Thoracic aorta (tissue), 2 donors: Measurements from ENCODE around the gene JMJD7. TPM values are rescaled to one million over a fixed set of nuclear protein-coding genes. Genes with fewer than 3 reads are reported as not detected.

Source experiments
- ATAC-seq: fragments of 150-250 bp; one replicate; pipeline ENCODE4 v1.8.0; 2017; ENCODE audit warnings: low read depth; ENCODE audit not compliant: insufficient number of reproducible peaks, low FRiP score
- DNase-seq: peaks from one replicate; pipeline ENCODE4 v3.0.0-alpha.2; 2020; ENCODE audit warnings: low spot score
- H3K27ac ChIP-seq, 2 donors: fragments of 200-600 bp; sonication (generic); 1 replicate in 1 of 2; 2 replicates in 1 of 2; pipeline ENCODE4 v1.5.1; 2016; ENCODE audit warnings: mild to moderate bottlenecking in 2 of 2, moderate library complexity in 2 of 2
- H3K27me3 ChIP-seq: fragments of 200-600 bp; sonication (generic); replicated peaks from 2 replicates; pipeline ENCODE4 v1.6.0; 2016; ENCODE audit warnings: mild to moderate bottlenecking; ENCODE audit not compliant: insufficient read depth
- H3K36me3 ChIP-seq: fragments of 200-600 bp; sonication (generic); one replicate; pipeline ENCODE4 v1.5.1; 2016
- H3K4me1 ChIP-seq, 2 donors: fragments of 200-600 bp; sonication (generic); 1 replicate in 1 of 2; 2 replicates in 1 of 2; pipeline versions ENCODE4 v1.5.1 to v1.6.0; 2016; ENCODE audit warnings: low read depth in 2 of 2, mild to moderate bottlenecking in 1 of 2; ENCODE audit not compliant: control insufficient read depth in 1 of 2
- H3K4me3 ChIP-seq: fragments of 200-600 bp; sonication (generic); 2 replicates; pipeline ENCODE4 v1.5.1; 2016; ENCODE audit warnings: mild to moderate bottlenecking
- H3K9me3 ChIP-seq: fragments of 200-600 bp; sonication (generic); 2 replicates; pipeline ENCODE4 v1.5.1; 2016
- total RNA-seq, 2 donors: library from RNA; depleted of rRNA; stranded (reverse); fragments of >200 nt; gene quantifications; one replicate each; pipeline versions ENCODE4 v1.1.0 to v1.2.3, GENCODE V29; 2016
- TF ChIP-seq, protein P1 (sequence below): fragments of 200-600 bp; sonication (generic); IDR thresholded peaks from one replicate; pipeline ENCODE4 v1.5.1; 2019; ENCODE audit warnings: antibody characterized with exemption

JMJD7 gene
- total RNA-seq, 2 donors from 2014 or later: 1.1 to 11.3 TPM

DNA sequence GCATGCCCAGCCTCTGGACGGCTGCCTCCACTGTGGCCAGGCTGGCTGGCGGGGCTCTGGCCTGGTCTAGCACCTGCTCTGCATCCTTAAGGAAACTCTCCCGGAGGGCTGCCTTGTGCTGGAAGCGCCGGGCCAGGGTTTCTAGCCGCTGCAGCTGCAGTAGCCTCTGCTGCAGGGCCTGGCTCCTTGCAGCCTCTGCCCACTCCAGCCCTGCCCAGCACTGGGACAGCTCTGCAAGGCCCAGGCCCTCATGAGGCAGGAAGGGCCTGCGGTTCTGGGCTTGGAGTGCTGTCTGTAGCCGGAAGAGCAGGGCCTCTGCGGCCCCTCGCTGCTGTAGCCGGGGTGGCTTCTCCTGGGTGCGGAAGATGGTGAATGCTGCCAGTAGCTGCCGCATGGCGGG is 57.9 kb downstream of the JMJD7 start:
- no peaks in the 10 kb centered on the region for H3K27me3 ChIP-seq
- H3K36me3 ChIP-seq: no peaks in the 10 kb centered on the region
- peaks cover 3 to 10% of the 10 kb centered on the region in 2 donors for H3K4me1 ChIP-seq
- no peak for ATAC-seq
- TF ChIP-seq, protein P1, sequence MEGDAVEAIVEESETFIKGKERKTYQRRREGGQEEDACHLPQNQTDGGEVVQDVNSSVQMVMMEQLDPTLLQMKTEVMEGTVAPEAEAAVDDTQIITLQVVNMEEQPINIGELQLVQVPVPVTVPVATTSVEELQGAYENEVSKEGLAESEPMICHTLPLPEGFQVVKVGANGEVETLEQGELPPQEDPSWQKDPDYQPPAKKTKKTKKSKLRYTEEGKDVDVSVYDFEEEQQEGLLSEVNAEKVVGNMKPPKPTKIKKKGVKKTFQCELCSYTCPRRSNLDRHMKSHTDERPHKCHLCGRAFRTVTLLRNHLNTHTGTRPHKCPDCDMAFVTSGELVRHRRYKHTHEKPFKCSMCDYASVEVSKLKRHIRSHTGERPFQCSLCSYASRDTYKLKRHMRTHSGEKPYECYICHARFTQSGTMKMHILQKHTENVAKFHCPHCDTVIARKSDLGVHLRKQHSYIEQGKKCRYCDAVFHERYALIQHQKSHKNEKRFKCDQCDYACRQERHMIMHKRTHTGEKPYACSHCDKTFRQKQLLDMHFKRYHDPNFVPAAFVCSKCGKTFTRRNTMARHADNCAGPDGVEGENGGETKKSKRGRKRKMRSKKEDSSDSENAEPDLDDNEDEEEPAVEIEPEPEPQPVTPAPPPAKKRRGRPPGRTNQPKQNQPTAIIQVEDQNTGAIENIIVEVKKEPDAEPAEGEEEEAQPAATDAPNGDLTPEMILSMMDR: no peak
- no peaks in the 10 kb centered on the region for H3K9me3 ChIP-seq
- H3K4me3 ChIP-seq: no peak overlapping the region
- no peak for DNase-seq
- H3K27ac ChIP-seq: no peak overlapping the region

DNA sequence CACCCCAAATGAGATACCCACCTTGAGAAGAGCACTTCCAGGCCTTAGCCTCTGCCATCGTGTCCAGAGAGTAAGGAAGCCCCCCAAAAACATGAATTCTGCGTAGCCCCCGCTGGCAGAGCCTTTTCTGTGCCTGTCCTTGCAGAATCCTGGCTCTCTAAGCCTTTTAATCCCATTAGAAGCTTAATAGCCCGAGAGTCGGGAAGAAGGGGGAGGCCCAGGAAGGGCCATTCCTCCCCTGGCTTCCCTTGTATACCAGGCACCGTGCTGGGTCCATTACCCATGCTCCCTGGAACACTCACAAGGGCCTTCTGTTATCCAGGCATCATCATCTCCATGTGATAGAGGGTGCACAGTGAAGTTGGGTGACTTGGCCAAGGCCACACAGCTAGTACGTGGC is 58.8 kb downstream of the JMJD7 start:
- Histone ChIP-seq H3K36me3 (no peaks in the 10 kb centered on the region), H3K9me3 (no peaks in the 10 kb centered on the region), H3K27ac (no peak overlapping the region), H3K27me3 (no peaks in the 10 kb centered on the region), H3K4me1 (peaks cover 3 to 6% of the 10 kb centered on the region in 2 donors), H3K4me3 (no peak overlapping the region)
- DNase-seq (no peak), ATAC-seq (no peak)
- TF ChIP-seq, protein P1: no peak

DNA sequence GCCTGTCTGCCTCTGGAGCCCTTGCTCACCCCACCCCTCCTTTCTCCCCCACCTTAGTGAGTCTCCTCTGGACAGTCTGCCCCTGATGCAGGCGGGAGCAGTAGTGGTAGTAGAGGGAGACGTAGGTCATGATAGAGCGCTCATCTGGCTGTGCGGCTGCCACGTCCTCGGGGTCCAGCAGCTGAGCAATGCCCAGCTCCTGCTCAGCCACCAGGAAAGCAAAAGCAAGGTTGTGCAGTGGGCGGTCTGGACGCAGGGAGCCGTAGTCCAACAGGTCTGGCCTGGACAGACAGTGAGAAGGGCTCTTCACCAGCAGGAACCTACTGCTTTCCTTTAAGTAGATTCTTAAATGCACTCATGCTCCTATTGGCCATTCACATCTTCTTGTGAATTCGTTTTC is 59.3 kb downstream of the JMJD7 start:
- Histone ChIP-seq H3K9me3 (no peaks in the 10 kb centered on the region), H3K36me3 (no peaks in the 10 kb centered on the region), H3K4me3 (no peak overlapping the region), H3K27ac (no peak overlapping the region), H3K27me3 (no peaks in the 10 kb centered on the region), H3K4me1 (peaks cover 3 to 5% of the 10 kb centered on the region in 2 donors)
- TF ChIP-seq, protein P1: no peak
- ATAC-seq: no peak
- no peak for DNase-seq

Other genes with a start within 250 kb of the JMJD7 start
- gene MGA, start 167.7 kb upstream of the JMJD7 start, total RNA-seq: 10 to 100 TPM; 32.5 to 57.2 TPM
- 10 to 100 TPM; 35.8 to 37.0 TPM for gene MAPKBP1, start 53.6 kb upstream of the JMJD7 start, total RNA-seq
- gene PLA2G4B, start 10.8 kb downstream of the JMJD7 start, total RNA-seq: 1 to 10 TPM; 1.9 to 4.0 TPM
- 1 to 10 TPM; 1.3 to 3.9 TPM for gene SPTBN5, start 66.0 kb downstream of the JMJD7 start, total RNA-seq
- gene EHD4, start 144.5 kb downstream of the JMJD7 start, total RNA-seq: 10 to 100 TPM; 43.6 to 48.1 TPM
- gene PLA2G4E, start 192.9 kb downstream of the JMJD7 start, total RNA-seq: not detected